HG03103 (cell line): ENCODE data around the gene PNP.
A peak's percentile ranks its signal among the peaks of the same experiment; 100 is the strongest.

Source experiments
- ATAC-seq: cut with Tn5 transposase; IDR thresholded peaks from one replicate; pipeline ENCODE4 v1.9.1; 2021; ENCODE audit warnings: low read depth; ENCODE audit not compliant: unreplicated experiment

Gene PNP

DNA sequence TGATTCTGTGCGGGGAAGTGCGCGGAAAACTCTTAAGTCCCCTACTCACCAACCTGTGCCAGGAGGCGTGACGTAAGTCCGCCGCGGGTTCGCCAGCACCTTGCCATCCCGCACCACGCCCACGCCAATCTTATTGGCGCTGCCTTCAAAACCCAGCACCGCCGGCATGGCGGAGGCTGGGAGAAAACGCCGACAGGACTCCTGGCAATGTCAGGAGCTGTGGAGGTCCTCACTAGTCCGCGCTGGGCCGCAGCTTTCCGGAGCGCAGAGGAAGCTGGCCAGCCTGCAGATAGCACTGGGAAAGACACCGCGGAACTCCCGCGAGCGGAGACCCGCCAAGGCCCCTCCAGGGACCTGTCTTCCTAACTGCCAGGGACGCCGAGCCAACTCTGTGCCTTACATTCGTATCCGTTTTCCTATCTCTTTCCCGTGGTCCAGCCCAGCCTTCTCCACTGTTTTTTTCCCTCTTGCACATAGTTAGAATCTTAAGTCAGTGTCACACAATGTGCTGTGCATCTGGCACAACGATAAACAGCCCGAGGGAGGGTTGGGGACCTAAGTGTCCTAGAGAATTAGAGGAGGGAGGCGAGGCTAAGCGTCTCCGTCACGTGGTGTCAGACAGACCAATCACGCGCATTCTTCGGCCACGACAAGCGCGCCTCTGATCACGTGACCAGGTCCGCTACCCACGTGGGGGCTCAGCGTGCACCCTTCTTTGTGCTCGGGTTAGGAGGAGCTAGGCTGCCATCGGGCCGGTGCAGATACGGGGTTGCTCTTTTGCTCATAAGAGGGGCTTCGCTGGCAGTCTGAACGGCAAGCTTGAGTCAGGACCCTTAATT lies 14.5 kb upstream of the PNP start, which contains the start of the genes APEX1 and OSGEP:
Gene APEX1 (plus strand): TSS at position 711 of the 839 bp plus-strand sequence. CDS start 420 bp downstream, outside the sequence.
Gene OSGEP (minus strand): TSS at position 297 of the 839 bp plus-strand sequence. CDS start 129 bp downstream, at position 168.
- ATAC-seq, result peak; percentile 83

DNA sequence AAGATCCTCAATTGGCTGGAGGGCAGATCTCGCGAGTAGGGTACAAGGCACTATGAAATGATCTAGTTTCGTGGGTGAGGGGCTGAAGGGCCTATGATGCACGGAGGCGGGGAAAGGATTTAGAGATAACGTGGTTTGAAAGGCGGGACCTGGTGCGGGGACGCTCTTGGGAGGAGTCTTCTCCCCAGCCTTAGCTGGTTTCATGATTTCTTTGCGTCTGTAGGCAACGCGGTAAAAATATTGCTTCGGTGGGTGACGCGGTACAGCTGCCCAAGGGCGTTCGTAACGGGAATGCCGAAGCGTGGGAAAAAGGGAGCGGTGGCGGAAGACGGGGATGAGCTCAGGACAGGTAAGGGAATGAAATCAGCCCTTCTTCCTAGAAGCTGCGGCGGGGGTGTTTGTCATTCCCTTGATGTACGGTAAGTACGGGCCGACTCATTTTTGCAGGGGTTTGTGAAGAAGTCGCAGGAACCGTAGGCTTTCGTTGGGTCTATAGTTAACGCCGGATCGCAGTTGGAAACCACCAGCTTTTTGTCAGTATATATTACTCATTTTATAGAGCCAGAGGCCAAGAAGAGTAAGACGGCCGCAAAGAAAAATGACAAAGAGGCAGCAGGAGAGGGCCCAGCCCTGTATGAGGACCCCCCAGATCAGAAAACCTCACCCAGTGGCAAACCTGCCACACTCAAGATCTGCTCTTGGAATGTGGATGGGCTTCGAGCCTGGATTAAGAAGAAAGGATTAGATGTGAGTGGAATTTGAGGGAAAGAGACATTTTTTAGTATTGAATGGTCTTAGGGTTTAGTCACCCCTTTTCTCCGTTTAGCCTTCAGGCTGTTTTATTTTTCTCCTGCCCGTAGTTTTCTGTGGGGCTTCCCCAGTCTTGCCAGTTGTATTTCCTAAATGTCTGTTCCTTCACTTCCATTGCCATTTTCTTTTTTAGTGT lies 13.6 kb upstream of the PNP start:
- ATAC-seq, result peak; percentile 39

DNA sequence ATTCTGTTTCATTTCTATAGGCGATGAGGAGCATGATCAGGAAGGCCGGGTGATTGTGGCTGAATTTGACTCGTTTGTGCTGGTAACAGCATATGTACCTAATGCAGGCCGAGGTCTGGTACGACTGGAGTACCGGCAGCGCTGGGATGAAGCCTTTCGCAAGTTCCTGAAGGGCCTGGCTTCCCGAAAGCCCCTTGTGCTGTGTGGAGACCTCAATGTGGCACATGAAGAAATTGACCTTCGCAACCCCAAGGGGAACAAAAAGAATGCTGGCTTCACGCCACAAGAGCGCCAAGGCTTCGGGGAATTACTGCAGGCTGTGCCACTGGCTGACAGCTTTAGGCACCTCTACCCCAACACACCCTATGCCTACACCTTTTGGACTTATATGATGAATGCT lies 12.2 kb upstream of the PNP start:
- ATAC-seq, result no peak

DNA sequence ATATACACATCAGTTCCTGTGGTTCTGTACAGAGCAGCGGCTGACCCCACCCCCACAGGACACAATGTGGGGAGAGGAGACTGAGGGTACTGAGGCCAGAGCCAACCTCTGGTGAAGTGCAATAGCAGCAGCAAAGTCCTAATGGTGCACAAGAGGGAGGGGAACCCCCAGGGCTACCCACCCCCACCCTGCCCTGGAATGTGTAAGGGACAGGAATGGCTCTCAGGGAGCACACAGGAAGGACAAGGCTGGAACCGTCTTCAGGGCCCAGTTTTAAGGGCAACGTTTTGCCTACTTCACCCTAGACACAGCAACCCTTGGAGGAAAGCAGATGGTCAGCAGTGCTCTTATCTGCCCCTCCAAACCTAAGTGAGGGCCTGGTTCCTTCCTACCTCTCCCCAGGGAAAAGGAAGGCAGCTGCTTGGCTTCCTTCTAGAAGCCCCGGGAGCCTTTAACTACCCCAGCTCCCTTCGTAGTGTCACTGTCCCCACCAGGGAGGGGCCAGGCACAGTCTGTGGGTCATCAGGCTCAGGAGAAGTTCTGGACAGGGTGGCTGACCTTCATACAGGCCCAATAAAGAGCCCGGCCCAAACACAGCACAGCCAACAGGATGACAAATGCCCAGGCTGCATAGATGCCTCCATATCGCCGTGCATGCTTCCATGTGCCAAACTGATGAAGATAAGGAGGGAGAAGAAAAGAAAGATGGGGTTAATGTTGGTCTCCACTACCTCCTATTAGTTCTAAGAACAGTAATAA lies 11.0 kb upstream of the PNP start:
- no peak for ATAC-seq

DNA sequence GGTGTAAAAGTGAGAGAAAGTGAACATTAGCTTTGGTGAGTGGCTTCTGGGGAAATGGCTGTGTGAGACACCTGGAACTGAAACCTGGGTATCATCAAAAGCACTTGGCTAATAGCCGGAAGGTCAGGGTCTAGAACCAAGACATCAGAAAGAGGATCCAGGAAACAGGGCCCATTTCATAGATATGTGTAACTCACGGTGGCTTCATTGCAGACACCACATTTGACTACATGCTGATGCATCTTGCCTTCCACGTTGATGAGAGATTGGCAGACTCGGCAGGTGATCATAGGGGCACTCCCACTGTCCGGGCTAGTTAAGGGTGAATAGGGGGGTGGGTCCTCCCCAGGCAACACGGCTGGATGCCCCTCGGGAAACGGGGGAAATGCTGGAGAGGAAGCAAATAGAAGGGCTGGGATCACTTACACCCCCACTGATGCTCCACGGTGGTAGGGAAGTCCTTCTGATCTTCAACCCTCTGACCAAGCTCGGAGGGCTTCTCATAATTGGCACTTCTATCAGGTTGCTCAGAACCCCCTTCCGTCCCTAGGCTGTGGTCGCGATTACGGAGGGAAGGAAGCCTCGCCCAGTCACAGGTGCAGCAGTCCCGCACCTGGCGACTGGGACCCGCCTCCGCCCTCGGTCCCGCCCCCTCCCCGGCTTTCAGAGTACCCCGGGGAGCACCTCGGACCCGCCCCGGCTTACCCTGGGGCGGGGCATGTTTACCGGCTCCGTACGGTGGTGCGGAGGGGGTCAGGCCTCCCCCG lies 8.6 kb upstream of the PNP start:
- peak; percentile 2 for ATAC-seq

DNA sequence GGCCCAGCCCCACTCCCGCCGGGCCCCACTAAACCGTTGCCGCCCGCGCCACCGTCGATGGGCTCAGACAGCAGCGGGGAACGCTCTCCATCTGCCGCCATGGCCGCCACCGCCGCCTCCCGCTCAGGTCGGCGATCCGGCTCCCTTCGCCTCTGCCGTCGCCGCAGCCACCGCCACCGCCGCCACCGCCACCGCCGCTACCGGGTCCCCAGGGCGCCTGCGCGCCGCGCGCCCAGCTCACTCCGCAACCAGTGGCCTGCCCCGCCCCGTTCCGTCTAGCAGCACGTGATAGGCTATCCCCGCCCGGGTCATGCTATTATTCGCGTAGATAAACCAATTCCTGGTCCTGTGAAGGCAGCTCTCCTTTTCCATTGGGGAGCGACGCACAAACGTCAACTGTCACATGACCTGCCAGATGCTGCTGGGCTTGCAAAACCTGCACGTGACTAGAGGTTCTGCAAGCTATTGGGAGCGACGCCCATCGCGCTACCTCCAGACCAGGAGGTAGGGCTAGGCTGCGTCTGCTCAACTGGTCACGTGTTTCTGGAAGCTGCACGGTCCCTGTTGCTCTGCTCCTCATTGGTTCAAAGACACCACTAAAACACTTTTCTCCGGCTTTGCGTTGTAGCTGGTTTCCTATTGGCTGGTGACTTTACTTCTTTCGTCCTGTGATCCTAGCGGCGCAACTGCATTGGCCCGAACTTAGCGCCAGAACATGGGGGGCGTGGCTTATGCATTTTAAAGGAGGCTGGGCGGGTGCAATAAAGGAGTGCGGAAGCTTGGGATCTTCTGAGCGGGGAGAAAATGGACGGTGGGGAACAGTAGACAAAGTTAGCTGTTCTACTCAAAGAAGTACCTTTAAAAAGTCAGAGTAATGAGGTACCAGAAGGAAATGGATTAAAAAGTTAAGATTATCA lies 7.7 kb upstream of the PNP start, which contains the start of gene PIP4P1:
Gene PIP4P1 (minus strand): TSS at position 210 of the 917 bp plus-strand sequence. CDS start 109 bp downstream, at position 101.
- peak; percentile 93 for ATAC-seq

DNA sequence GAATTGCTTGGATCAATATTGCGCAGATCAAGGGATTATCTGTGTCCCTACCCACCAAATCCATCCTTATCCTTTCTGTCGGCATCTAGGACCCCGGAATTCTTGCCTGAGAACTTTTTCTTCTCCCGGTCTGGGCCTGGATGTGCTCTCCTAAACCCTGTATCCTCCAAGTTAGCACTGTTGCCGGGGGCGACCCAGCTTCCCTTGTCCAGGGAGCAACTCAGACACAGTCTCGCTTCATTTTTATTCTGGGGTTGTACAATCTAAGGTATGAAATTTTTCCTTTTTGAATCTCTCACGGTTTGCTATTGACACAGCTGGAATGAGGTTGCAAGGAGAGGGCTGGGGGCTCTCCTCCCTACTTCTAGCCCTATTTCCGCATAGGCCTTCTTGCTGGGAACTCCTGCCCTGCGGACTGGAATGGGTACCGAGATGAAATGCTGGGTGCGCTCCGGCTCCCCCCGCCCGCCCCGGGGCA lies 403 bp upstream of the PNP start:
- no peak for ATAC-seq

DNA sequence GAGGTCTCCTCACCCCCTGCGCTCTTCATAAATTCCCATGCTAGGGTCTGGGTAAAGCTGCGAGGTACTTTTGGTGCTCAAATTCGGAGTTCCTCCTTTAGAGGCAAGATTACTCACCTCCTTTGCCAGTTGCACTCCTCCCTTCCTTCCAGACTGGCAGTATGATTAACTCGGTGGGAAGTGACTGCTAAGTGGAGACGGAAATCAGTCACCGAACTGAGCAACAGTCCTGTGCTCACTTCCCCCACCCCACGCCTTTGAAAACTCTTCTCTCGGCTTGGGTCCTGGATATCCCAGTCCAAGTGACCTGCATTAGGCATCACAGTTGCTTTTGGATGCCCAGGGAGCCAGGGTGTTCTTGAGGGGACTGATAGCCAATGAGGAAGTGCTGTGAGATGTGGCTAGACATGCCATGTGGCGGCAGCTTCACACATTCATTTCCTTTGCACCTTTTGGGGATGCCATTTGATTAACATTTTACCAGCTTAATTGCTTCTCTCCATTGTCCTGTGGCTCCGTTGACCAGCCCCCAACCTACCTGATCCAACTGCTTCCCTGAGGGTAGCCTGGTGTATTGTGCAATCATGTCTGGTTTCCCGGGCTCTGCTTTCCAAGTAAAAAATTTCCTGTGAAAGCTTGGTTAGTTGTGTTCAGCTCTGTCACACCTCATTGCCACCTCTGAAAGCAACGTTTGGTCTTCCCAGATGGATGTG lies 840 bp downstream of the PNP start:
- ATAC-seq, result peak; percentile 25

DNA sequence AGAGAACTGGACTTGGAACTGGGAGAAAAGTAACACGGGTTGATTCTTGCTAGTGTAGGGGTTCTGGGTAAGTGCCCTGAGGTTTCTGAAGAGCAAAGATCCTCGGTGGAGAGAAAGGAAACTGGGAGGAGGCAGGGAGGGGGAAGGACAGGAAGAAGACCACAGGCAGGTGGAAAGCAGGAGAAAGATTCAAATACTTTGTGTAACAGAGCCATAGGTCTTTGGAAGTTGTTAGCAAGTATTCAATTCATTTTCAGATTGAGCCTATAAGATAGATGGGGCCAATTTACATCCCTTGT lies 1.3 kb downstream of the PNP start:
- ATAC-seq, result no peak

DNA sequence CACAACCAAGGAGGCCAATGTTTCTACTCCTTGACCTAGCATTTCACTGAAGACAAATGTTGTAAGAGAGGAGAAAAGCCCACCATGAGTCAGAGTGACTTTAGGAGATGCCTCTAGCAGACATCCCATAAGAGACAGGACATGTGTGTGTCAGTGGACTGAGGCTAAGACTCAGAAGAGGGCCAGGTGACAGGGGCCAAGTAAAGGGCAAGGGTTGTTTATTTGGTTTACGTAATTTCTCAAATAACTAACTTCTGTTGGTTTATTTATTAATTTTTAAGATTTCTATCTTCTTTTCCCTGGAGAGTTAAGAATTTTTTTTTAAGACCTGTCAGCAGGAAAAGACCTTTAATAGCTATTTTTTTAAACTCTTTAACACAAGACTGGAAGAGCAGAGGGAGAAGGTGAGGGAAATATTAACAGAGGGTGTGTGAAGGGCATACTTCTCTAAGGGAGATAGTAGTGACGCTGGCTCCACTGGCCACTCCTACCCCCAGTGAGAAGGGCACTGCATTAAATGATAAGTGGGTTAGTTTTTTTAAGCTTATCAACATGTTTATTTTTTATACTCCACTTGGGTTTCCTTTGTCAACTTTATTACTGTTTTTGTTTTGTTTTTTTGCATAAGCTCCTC lies 3.4 kb downstream of the PNP start:
- ATAC-seq, result no peak

DNA sequence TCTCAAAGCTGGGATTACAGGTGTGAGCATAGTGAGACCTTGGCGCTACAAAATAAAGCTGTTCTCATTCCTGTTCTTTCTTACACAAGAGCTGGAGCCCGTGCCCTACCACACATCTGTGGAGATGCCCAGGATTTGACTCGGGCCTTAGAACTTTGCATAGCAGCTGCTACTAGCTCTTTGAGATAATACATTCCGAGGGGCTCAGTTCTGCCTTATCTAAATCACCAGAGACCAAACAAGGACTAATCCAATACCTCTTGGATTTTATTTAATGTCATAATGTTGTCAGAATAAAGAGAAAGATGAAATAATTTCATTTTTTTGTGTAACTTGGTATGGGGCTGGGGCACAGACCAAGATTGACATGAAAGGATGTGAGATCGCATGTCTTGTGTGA lies 7.6 kb downstream of the PNP start:
- ATAC-seq, result no peak

DNA sequence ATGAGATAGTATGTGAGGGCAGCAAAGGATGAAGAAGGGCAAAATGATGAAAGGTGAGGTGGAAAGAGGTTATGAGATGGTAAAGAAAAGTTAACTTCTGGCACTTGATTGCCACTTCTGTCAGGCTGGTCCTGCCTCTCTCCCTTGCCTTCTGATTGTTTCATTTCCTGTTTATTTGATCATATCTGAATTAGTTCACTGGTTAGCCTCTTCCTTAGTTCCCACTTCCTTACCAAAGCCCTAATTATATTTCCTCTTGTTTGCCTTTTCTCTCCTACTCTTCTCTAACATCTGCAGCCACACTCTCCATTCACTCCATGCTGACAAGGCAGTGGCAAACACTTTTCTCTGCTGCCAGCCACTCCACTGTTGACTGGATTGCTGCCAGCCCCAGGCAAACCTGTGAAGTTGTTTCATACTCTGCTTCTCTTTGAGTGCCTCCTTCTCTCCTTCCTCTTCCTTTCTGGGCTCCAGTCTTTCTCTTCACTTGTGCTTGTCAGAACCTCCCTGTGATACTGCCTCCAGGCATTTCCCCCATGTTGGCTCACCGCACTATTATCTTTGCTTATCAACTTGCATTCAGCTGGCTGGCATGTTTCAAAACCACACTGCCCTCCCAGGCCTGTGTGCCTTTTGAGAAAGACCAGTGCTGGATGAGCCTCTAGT lies 8.1 kb downstream of the PNP start:
- ATAC-seq, result no peak

DNA sequence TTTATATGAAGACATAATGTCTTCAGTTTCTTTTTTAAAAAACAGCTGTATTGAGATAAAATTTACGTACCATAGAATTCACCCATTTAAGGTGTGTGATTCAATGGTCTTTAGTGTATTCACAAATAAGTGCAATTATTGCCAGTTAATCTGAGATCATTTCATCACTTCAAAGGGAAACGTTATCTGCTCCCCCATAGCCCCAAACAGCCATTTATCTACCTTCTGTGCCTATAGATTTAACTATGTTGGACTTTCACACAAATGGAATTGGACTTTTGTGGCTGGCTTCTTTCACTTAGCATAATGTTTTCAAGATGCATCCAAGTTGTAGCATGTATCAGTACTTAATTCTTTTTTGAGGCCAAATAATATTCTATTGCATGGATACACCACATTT lies 9.7 kb downstream of the PNP start:
- no peak for ATAC-seq

DNA sequence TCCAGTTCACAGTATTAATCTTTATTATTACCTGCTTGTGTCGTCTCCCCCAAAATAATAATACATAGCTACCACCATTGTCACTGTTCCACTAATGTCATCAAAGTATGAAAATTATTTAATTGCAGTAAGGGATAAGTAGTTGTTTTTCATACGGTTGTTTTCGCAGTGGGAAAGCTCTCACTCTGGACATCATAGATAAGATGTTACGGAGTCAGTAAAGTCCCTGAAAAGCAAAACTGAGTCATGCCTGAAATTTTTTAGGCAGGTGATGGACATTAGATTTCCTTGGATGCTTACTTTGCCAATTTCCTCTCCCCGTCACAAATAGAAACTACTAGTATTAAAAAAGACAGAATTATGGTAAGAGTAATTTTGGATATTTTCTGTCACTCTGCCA lies 13.2 kb downstream of the PNP start:
- no peak for ATAC-seq

DNA sequence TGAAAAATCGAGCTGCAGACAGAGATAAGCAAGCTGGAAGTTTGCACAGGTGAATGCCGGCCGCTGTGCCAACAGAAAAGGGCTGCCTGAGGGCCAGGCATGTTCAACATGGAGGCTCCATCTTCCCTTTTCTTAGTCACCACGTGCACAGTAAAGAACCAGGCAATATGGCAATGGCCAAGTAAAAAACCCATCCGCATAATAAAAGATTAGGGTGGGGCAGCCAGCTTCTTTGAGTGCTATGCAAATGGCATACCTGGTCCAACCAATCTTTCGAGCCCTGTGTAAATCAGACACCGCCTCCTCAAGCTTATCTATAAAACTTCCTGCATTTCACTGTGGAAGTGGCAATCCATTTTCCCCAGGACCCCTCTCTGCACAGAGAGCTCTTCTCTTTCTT lies 16.7 kb downstream of the PNP start:
- no peak for ATAC-seq

DNA sequence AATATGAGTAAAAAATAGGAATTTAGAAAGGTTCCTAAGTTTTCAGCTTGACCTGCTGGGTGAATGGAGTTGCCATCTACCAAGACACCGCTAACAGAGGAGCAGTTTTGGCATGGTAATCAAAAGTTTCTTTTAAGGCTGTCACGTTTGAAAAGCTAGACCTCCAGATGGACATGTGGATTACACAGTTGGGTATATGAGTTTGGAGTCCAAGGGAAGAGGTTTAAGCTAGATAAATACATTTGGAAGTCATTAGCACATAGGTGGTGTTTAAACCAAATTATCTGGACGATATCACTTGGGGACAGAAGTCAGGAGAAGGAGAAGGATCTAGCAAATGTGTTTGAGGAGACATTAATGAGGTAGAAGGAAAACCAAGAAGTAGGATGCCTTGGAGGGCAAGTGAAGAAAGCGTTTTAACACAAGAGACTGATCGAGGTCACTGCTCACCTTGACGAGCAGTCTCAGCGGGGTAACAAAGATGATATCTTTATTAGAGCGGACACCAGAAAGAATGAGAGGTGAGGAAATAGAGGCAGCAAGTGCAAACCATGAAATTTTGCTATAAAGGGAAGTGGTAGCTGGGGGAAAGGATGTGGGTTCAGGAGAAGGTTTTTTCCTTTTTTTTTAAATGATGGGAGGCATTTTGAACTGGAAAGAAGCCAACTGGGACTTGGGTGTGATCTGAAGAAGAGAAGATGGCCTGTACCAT lies 17.6 kb downstream of the PNP start:
- ATAC-seq, result no peak

DNA sequence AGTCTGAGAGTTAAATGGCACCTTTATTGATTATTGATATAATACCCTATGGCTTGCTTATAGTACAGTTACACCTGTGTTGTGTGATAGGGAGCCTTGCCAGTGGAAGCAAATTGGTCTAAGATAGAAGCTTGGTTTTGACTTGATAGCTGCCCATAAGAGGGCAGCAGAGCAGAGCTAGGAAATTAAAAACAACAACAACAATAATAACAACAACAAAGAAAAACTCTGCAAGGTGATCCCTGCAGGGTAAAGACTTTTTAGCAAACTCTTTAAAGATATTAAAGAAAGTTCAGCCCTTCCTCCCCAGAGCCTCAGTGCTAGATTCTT lies 18.2 kb downstream of the PNP start:
- no peak for ATAC-seq
